ENCODE measurements around the gene CEP85.
"Not testable (repeated sequence)": the region's sequence is repeated elsewhere in the genome, so short reads cannot be mapped to it uniquely, and the experiment has no call there.

Gene CEP85

GRCh38 chr1:26224606-26225005 lies 9.4 kb upstream of the CEP85 start:
- no peak for DNase-seq

GRCh38 chr1:26225033-26225831 lies 8.8 kb upstream of the CEP85 start:
- DNase-seq, result no peak

- DNase-seq, result not testable (repeated sequence)
Measured at GRCh38 chr1:26230682-26231081, 3.3 kb upstream of the CEP85 start.

- no peak for DNase-seq
Measured at GRCh38 chr1:26234644-26235370, 807 bp downstream of the CEP85 start.

GRCh38 chr1:26237230-26237966 lies 3.4 kb downstream of the CEP85 start:
- DNase-seq, result no peak

GRCh38 chr1:26239936-26240335 lies 5.9 kb downstream of the CEP85 start:
- no peak for DNase-seq

GRCh38 chr1:26252718-26253117 lies 18.7 kb downstream of the CEP85 start:
- DNase-seq, result no peak

- DNase-seq, result no peak
Measured at GRCh38 chr1:26254404-26254803, 20.4 kb downstream of the CEP85 start.

- DNase-seq, result no peak
Measured at GRCh38 chr1:26257222-26257621, 23.2 kb downstream of the CEP85 start.

GRCh38 chr1:26259005-26259404 lies 25.0 kb downstream of the CEP85 start:
- DNase-seq, result no peak

- DNase-seq, result no peak
Measured at GRCh38 chr1:26259578-26259977, 25.6 kb downstream of the CEP85 start.

- DNase-seq, result no peak
Measured at GRCh38 chr1:26263212-26263611, 29.2 kb downstream of the CEP85 start.

- DNase-seq, result no peak
Measured at GRCh38 chr1:26265405-26265804, 31.4 kb downstream of the CEP85 start.

GRCh38 chr1:26268290-26269197 lies 34.5 kb downstream of the CEP85 start:
- DNase-seq, result no peak

GRCh38 chr1:26269198-26269550 lies 35.2 kb downstream of the CEP85 start:
- DNase-seq, result no peak

GRCh38 chr1:26274801-26275425 lies 40.9 kb downstream of the CEP85 start:
- no peak for DNase-seq

- DNase-seq, result peak; percentile 68
Measured at GRCh38 chr1:26275580-26276431, 41.8 kb downstream of the CEP85 start.

GRCh38 chr1:26276432-26276838 lies 42.4 kb downstream of the CEP85 start:
- DNase-seq, result no peak

- no peak for DNase-seq
Measured at GRCh38 chr1:26277261-26277661, 43.3 kb downstream of the CEP85 start.

GRCh38 chr1:26277719-26278118 lies 43.7 kb downstream of the CEP85 start:
- no peak for DNase-seq

- DNase-seq, result no peak
Measured at GRCh38 chr1:26278303-26278702, 44.3 kb downstream of the CEP85 start.
